GM21619 (cell line): ENCODE data around the gene PRSS57.
"Not testable (repeated sequence)": the region's sequence is repeated elsewhere in the genome, so short reads cannot be mapped to it uniquely, and the experiment has no call there.

Experiments used
- ATAC-seq: cut with Tn5 transposase; IDR thresholded peaks from one replicate; pipeline ENCODE4 v1.9.1; 2021; ENCODE audit not compliant: unreplicated experiment

PRSS57 gene

GRCh38 chr19:698529-698928 is 3.3 kb upstream of the PRSS57 start:
- not testable (repeated sequence) for ATAC-seq

- ATAC-seq: no peak
Observed at GRCh38 chr19:694481-695351, 536 bp downstream of the PRSS57 start.

GRCh38 chr19:690203-690602 is 5.0 kb downstream of the PRSS57 start:
- ATAC-seq: no peak

GRCh38 chr19:688992-689391 is 6.3 kb downstream of the PRSS57 start:
- ATAC-seq: no peak

GRCh38 chr19:688214-688613 is 7.0 kb downstream of the PRSS57 start:
- no peak for ATAC-seq

GRCh38 chr19:687569-688166 is 7.6 kb downstream of the PRSS57 start:
- ATAC-seq: no peak

GRCh38 chr19:686589-687297 is 8.5 kb downstream of the PRSS57 start:
- ATAC-seq: no peak

GRCh38 chr19:685454-685931 is 9.8 kb downstream of the PRSS57 start:
- no peak for ATAC-seq

- no peak for ATAC-seq
Observed at GRCh38 chr19:682678-683320, 12.5 kb downstream of the PRSS57 start.

GRCh38 chr19:681029-682019 is 13.9 kb downstream of the PRSS57 start:
- no peak for ATAC-seq

GRCh38 chr19:680287-681028 is 14.8 kb downstream of the PRSS57 start:
- peak; percentile 67 for ATAC-seq

GRCh38 chr19:679418-680286 is 15.6 kb downstream of the PRSS57 start:
- peak; percentile 15 for ATAC-seq

- no peak for ATAC-seq
Observed at GRCh38 chr19:678791-679388, 16.4 kb downstream of the PRSS57 start.

GRCh38 chr19:677601-678436 is 17.4 kb downstream of the PRSS57 start:
- no peak for ATAC-seq

- ATAC-seq: no peak
Observed at GRCh38 chr19:677201-677600, 18.1 kb downstream of the PRSS57 start.

GRCh38 chr19:676339-677105 is 18.7 kb downstream of the PRSS57 start, which contains the start of gene FSTL3:
Gene FSTL3, plus strand, starts transcription at chr19:676392. Its CDS starts 32 bp downstream, at chr19:676424.
- no peak for ATAC-seq
